HG03575 (cell line): Measurements from ENCODE around the gene PADI6.
"Not testable (repeated sequence)": the region's sequence is repeated elsewhere in the genome, so short reads cannot be mapped to it uniquely, and the experiment has no call there.

Experiments
- ATAC-seq: cut with Tn5 transposase; IDR thresholded peaks from one replicate; pipeline ENCODE4 v1.9.1; 2021; ENCODE audit not compliant: unreplicated experiment, insufficient number of reproducible peaks, low FRiP score; ENCODE audit errors: extremely low read depth

PADI6 gene

DNA sequence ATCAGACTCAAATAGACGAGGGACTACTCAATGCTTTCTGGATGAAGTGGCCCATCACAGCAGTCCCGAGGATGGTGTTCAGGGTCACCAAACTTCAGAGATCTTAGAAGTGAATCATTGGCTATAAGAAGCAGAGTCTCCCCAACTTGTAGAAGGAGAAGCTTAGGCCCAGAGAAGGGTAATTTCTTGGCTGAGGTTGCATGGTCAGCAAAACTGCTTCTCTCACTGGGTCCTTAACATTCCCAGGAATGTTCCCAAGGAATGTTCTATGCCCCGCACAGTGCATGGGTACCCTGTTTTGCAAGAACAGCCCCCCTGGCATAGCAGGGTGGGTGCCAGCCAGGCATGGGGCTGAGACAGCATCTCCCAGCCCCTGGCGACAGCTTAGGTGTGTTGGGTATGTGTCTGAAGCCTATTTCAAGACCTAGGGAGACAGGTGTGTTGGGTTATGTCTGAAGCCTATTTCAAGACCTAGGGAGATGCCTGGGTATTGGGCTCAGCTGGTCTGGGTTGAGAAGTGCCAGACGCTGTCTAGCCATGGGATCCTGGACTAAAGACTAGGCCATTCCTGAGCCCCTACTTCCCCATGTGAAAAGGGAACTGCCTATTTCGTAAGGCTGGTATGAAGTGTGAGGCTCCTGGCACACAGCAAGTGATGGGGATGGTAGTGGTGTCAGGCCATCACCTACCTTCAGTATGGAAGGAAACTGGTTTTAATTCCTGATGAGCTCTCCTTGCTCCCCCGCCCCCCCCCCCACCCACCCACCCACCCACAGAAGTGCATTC lies 26.1 kb downstream of the PADI6 start:
- no peak for ATAC-seq

DNA sequence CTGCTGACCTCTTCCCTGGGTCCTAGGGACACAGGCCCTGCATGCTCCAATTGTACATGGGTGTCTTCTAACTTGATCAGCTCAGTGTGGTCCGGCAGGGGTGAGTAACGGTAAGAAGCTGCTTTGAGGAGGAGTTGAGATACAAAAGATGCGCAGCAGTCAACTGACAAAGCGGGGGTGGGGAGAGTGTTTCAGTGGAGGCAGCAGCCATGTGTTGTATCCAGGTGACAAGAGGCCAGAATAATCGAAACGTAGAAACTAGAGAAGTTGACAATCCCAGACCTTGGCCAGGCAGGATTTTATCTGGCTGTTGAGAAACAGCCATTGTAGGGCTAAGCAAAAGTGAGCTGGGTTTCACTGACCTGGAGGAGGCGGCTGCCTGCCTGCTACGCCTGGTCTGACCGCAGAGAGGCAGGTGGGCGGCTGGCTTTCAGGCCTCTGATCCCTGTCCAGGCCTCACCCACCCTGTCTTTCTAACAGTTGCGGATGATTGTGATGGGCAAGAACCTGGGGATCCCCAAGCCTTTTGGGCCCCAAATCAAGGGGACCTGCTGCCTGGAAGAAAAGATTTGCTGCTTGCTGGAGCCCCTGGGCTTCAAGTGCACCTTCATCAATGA lies 28.8 kb downstream of the PADI6 start:
- ATAC-seq = no peak

DNA sequence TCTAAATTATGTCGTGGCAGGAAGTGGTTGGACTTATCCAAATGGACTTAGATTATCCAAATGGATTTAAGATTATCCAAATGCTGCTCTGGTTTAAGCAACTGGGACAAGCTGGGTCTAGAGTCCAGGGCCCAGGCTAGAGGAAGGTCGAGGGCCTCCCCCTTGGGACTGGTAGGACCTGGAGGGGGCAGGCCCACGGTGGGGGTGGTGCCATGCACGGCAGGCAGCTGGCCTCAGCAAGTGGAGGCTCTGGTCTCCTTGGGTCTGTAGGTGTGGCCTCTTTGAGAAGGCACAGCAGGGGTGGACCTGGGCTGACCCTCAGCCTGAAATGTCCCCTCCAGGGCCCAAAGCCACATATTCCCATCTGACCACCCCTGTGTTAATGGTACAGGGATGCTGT lies 29.8 kb downstream of the PADI6 start:
- ATAC-seq = no peak

- no peak for ATAC-seq
Observed at GRCh38 chr1:17403081-17403480, 31.1 kb downstream of the PADI6 start.

DNA sequence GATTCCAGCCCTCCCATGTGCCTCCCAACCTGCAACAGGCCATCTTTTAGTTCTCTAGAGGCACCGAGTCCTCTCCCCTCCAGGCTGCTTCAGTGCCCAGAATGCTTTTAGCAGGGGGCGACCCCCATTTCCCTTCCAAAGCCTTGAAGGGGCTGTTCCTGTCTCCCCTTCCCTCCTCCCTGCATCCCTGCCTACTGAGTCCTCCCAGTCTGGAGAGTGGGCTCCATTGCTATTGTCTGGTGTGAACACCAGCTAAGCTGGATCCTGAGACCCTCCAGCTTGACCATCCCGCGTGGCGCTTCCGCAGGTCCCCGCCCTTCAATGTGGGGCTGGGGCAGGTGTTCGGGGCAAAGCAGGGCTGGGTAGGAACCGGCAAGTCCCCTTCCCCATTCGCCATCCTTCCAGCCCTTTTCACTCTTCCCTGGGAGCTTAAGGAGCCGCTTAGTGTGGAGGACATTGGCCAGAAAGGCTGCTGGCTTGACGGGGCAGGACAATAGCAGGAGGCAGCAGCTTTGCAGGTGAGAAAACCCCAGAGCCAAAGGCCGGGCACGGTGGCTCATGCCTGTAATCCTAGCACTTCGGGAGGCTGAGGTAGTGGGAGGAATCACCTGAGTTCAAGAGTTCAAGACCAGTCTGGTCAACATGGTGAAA lies 32.2 kb downstream of the PADI6 start:
- ATAC-seq = no peak

GRCh38 chr1:17404820-17405219 lies 32.8 kb downstream of the PADI6 start:
- ATAC-seq = no peak

- ATAC-seq = no peak
Observed at GRCh38 chr1:17405898-17406759, 34.1 kb downstream of the PADI6 start.

DNA sequence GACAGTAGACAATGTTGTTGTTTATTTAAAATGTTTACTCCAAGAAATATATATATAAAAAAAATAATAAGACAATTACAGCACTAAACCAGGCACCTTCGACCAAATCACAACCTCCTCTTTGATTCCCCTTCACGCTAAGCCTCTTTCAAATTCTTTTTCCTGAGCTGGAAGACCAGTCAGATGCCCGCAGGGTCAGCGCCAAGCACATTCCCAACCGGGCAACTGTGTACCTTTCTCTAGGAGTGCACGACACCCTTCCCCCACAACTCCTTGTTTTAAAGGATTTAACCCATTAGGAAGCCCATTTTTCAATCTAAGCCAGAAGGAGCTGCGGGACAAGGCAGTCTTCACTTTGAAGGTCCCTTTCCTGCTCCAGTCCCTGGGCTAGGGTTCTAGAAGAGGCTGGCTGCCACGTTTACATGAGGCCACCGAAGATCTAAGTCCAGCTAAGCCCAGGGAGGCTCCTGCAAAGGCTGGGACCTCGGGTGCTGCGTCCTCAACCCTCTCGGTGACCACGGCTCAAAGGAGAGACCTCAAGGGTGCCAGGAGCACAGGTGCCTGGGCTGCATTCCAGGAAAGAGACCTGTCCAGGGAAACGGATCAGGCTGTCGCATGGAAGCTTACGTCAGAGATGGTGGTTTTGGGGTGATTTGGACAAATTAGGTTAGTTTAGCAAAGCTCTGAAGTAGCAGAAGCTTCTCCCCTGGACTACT lies 34.9 kb downstream of the PADI6 start:
- ATAC-seq = not testable (repeated sequence)

DNA sequence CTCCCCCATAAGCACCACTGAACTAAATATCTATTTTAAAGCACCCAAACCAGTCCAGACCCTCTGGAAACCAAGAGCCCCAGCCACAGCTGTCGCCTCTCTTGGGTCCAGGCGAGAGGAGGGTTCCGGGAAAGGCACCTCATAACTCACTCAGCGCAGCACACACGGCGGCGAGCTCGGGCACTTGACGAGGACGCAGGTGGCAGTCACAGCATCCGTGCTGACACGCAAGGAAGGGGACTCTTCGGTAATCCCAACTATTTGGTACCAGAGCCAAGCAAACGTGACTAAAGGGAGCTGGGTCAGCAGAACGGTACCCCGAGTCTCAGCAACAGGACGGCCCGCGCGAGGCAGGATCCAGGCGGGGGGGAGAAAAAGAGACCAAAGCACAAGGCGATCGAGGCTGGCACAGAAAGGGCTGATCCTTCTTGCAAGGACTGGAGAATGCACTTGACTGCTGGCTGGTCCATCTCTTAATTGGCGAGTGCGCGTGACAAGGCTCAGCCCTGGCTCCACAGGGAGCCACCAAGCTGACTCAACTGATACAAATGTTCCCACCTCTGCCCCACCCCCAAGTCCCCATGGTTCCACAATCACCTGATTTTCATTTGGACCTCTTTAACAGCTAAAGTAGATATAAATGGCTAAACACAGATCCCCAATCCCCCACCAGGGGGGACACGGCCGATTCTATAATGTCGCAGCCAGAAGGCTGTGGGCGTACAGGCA lies 36.0 kb downstream of the PADI6 start:
- ATAC-seq = not testable (repeated sequence)

DNA sequence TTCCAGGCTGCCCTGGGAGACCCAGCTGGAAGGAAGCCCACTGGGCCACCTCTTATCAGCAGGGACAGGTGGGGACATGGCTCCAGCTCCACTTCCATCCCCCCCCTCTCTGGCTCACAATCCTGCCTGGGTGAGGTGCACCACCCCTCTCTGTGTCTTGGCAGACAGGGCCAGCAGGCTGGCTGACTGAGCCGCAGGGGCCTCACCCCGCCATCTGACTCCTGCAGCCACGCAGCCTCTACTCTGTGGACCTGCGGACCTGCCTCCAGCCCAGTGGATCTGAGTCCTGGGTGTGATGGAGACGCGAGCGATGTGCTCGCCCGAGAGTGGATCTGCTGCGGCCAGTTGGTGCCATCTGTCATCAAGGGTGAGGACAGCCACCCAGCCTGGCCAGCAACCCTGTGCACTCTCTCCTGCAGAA lies 37.4 kb downstream of the PADI6 start:
- ATAC-seq = no peak

DNA sequence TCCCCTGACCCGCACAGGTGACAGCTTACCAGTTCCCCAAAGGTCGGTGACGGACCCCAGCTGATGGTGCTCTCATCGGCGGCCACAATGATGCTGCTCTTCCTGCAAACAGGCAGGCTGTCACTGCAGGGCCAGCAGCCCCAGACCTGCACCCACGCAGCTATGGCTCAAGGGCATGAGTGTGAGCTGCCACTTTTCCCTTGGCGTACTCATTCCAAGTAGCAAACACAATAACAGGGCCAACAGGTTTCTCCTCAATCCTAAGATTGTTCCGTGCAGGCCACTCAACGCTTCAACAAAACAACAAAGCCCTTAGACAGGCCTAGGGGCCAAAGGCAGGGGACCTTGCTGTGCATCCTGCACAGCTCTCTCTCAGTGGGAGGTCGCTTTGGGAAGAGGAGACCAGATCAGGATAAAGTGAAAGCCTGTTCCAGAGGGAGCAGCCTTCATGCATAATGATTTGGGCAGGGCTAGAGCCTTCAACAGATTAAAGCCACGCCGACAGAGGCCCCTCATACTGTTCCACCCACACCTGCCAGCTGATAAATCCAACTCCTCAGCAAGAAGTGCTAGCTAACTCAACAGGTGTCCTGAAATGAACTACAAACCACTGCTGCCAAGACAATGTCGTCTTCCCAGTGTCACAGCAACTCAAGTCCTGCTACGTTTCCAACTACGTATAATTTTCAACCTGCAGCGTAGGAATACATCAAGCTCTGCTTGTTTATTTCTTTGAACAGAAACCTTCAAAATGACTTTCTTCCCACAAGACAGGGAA lies 40.3 kb downstream of the PADI6 start:
- ATAC-seq = no peak

GRCh38 chr1:17414022-17414421 lies 42.0 kb downstream of the PADI6 start:
- ATAC-seq = no peak

DNA sequence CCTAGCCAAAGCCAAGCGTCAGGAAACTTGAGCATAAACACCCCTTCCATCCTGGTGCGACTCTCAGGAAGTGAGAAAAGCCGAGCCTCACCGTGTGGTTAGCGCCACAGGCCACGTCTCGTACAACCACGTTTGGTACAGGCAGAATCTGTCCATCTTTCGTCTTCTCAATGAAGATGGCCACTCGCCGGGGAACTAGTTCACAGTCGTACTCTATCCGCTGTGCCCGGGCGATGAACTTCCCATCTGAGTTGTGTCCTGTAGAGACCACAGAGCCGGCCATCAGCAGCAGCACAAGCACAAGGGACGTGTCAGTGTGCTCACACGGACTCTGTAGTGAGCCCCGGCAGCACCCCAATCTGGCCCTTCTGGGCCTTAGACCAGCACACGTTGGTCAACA lies 44.4 kb downstream of the PADI6 start:
- ATAC-seq = no peak

DNA sequence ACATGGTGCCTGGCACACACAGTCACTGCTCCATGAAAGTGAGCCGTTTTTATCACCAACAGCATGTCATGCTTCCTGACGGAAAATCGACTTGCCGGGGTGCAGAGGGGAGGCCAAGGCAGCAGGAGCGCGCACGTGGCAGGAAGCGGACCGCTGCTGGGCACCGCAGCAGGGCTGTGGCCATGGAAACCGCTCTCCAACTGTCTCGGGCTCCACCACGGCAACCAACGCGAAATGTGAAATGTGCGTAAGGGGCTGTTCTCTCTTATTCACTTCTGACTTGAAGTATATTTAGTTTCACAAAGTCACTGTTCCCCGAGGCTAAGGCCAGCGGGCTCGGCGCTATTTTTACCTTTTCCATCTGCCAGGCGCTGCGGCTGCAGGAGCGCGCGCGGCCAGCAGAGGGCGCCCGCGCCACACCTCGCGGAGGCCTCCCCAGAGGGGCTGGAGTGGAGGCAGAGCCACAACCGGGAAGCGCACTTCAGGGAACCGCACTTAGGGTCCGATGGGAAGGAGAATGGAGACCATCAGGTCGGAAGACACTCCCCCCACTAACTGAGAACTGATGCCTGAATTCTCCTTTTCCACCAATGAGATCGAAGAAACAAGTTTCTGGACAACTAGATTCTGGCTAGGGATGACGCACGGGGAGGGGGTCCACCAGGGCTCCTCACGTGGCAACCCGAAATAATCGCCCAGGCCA lies 47.8 kb downstream of the PADI6 start:
- ATAC-seq = no peak

GRCh38 chr1:17420391-17420918 lies 48.5 kb downstream of the PADI6 start:
- ATAC-seq = no peak

DNA sequence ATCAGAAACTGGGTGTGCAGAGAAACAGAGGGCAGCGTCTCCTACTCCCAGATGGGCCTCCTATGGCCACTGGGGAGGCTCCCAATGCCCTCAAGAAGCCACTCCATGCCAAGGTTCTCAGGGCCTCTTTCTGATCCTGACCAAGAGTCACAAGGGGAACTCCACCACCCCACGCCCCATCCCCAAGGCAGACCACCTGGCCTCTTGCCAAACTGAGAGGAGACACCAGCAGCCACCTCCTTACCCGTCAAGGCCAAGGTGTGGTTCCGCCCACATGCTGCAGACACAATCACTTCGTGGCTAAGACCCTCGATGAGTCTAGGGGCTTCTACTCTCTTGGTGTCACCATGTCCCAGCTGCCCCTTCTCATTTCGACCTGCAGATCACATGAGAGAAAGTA lies 50.5 kb downstream of the PADI6 start:
- ATAC-seq = no peak

DNA sequence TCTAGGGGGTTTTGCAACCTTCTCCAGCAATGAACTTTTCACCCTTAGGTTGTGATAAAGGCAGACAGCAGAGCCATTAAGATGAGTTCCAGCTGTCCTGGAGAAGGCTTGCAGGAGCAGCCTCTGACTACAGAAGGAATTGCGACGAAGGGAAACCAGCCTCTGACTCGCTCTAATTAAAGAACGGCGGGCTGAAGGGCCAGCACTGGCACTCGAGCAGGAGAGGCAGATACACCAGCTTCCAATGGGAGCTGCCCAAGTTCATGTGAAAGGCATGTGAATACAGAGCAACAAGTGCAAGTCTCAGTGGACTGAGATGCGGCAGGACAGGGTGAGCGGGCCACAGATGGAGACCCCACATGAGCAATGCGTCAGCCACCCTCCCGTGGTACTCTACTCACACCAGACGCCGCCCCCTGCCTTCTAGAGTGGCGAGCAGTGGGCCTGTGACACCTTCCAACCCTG lies 51.8 kb downstream of the PADI6 start:
- no peak for ATAC-seq
